ENCODE measurements around the gene LYSMD4. TPM values are rescaled to one million over a fixed set of nuclear protein-coding genes. Genes with fewer than 3 reads are reported as not detected.

Gene LYSMD4
- total and polyA plus RNA-seq, 8 donors: 7.9 to 13.2 (median 10.1) TPM

DNA sequence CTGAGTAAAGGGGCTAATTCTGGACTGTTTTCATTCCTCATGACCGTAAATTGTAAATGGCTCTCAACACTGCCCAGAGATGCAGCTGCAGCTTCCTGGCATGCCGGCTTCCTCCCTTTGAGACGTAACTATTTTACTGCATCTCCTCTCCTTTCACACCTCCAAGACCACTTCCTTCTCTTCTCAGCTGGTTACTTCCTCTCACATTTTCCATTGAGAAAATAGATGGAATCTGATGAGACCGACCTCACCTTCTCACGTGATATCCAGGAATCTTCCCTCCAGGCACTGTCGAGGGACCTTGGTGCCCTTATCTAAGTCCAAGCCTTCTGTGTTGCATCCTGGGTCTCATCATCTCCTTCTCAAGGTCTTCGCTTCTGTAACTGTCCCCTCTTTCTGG lies 12.7 kb downstream of the LYSMD4 start:
- no peaks in the 10 kb centered on the region for H3K9me3 ChIP-seq
- no peaks in the 10 kb centered on the region for H3K27me3 ChIP-seq
- intact Hi-C loops (cut with DNase I): loop anchor here in 1 of 2 donors (10.0 kb wide), 1 partner anchor 436 kb away; no protein-coding TSS in a partner anchor
- peaks cover 0 to 12% of the 10 kb centered on the region in 2 donors for H3K36me3 ChIP-seq
- peaks cover 0 to 4% of the 10 kb centered on the region in 2 donors for H3K4me1 ChIP-seq
- H3K4me3 ChIP-seq: no peak overlapping the region
- TF ChIP-seq, protein P1, sequence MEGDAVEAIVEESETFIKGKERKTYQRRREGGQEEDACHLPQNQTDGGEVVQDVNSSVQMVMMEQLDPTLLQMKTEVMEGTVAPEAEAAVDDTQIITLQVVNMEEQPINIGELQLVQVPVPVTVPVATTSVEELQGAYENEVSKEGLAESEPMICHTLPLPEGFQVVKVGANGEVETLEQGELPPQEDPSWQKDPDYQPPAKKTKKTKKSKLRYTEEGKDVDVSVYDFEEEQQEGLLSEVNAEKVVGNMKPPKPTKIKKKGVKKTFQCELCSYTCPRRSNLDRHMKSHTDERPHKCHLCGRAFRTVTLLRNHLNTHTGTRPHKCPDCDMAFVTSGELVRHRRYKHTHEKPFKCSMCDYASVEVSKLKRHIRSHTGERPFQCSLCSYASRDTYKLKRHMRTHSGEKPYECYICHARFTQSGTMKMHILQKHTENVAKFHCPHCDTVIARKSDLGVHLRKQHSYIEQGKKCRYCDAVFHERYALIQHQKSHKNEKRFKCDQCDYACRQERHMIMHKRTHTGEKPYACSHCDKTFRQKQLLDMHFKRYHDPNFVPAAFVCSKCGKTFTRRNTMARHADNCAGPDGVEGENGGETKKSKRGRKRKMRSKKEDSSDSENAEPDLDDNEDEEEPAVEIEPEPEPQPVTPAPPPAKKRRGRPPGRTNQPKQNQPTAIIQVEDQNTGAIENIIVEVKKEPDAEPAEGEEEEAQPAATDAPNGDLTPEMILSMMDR (IDR thresholded peaks at IDR 0.05): no peak
- no peak overlapping the region for H3K27ac ChIP-seq
- no peak for DNase-seq
- no peak for ATAC-seq

DNA sequence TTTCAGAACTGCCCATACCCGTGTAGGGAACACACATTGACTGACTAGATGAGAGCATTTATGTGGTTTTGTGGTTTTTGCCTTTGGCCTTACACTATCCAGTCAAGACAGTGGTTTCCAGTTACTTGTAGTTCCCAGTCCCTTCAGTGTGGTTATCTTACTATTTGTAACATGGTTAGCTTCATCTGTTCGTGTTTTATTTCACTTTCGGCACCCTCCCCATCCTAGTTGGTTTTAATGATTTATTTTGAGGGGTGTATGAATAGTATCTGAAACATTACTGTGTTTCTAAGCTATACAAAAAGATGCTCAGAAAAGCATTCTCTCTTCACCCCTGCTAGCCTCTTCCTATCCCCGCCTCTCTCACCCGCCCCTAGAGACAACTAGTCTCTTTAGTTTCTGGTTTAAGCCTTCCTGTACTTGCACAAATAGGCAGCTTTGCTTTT lies 14.1 kb downstream of the LYSMD4 start:
- no peak overlapping the region for H3K4me3 ChIP-seq
- DNase-seq (no peak), ATAC-seq (peak; percentile 22)
- no peak overlapping the region for H3K27ac ChIP-seq
- no peaks in the 10 kb centered on the region for H3K9me3 ChIP-seq
- peaks cover 0 to 19% of the 10 kb centered on the region in 2 donors for H3K36me3 ChIP-seq
- peaks cover 0 to 4% of the 10 kb centered on the region in 2 donors for H3K4me1 ChIP-seq
- no peaks in the 10 kb centered on the region for H3K27me3 ChIP-seq
- TF ChIP-seq, protein P1 (IDR thresholded peaks at IDR 0.05): no peak
- intact Hi-C loops (cut with DNase I): no loop called here

DNA sequence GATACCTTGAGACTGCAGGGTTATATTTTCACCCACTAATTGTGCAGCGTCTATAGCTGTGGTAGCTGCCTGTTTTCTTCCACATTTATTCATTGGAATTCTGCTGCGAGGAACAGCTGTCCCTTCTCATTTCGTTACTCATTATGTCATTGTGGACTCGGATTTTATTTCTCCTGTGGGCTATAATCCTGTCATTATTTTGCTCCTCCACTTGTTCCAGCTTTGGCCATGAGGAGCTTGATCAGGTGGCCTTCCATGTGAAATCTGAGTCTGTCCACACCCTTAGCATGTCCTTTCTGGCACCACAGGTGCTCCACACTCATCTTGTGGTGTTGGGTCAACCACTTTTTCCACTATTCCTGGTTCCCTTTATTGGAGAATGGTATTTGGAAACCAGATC lies 14.8 kb downstream of the LYSMD4 start:
- Histone ChIP-seq H3K4me3 (no peak overlapping the region), H3K36me3 (peaks cover 0 to 26% of the 10 kb centered on the region in 2 donors), H3K9me3 (no peaks in the 10 kb centered on the region), H3K27me3 (no peaks in the 10 kb centered on the region), H3K4me1 (peaks cover 0 to 4% of the 10 kb centered on the region in 2 donors), H3K27ac (no peak overlapping the region)
- TF ChIP-seq, protein P1 (IDR thresholded peaks at IDR 0.05): no peak
- no peak for DNase-seq
- intact Hi-C loops (cut with DNase I): no loop called here
- ATAC-seq: no peak

DNA sequence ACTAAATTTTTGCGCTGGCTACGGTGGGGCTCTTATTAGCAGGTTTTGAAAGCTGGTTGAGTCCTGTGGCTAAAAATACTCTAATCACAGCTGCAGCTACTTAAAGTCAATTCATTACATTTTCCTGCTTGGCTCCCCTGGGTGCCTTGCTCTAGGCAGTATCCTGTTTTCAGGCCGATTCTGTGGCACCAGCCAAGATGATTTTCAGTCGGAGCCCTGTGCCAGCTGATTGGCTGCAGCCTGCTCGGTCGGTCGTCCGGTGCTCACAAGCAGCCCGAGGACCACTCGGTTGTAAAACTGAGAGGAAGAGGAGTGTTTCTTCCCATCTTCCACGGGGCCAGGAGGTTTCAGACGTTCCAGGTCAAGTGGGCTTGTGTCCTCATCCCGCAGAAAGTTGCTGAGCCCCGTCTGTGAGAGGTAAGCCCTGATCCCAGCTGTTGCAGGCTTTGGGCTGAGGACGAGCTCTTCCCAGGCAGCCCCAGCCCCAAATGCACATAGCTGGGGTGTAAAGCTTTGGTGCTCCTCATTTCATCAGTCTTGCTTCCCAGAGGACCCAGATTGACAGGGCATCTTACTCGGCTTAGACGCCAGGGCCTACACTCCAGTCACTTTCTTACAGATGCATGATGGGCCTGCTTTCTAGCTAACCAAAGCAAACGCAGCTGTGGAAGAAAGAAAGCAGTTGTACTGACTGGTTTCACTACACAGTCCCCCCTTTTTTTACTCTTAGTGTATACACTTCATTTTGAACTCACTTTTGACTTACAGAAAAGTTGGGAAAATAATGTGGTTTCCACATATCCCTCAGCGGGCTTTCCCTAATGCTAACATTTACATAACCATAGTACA lies 15.9 kb downstream of the LYSMD4 start:
- Histone ChIP-seq H3K36me3 (peaks cover 0 to 36% of the 10 kb centered on the region in 2 donors), H3K9me3 (no peaks in the 10 kb centered on the region), H3K4me1 (peaks cover 0 to 4% of the 10 kb centered on the region in 2 donors), H3K27ac (peak overlapping the region in 1 of 2 donors; percentile 3), H3K4me3 (no peak overlapping the region), H3K27me3 (no peaks in the 10 kb centered on the region)
- no peak for ATAC-seq
- DNase-seq: no peak
- TF ChIP-seq, protein P1 (IDR thresholded peaks at IDR 0.05): no peak
- intact Hi-C loops (cut with DNase I): no loop called here

DNA sequence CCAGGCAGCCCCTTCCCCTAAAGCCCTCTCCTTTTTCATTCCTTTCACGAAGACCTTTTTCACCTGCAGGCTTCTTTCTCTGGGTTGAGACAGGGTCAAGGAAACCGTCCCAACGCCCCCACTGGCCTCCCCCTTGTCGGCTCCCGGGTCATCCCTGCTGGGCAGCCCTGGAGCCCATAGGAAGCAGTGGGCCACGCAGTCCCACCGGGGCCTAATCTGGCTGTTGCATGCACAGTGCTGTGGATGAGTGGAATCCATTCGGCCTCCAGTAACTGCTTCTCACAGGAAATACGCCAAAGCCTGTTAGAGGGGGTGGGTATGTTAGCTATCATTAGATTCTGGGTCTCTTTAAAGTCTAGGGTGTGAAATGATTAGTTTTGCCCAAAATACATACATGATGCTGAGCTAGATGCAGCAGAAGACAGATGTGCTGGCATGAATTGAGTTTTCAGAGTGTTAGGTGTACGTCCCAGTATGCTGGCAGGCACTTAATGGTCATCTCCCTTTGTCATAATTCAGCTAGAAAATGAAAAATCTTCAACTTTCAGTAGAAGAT lies 16.6 kb downstream of the LYSMD4 start:
- H3K9me3 ChIP-seq: no peaks in the 10 kb centered on the region
- H3K36me3 ChIP-seq: peaks cover 0 to 44% of the 10 kb centered on the region in 2 donors
- intact Hi-C loops (cut with DNase I): no loop called here
- peaks cover 0 to 4% of the 10 kb centered on the region in 2 donors for H3K4me1 ChIP-seq
- no peak for ATAC-seq
- no peak for DNase-seq
- peak overlapping the region in 1 of 2 donors; percentile 3 for H3K27ac ChIP-seq
- TF ChIP-seq, protein P1 (IDR thresholded peaks at IDR 0.05): no peak
- no peak overlapping the region for H3K4me3 ChIP-seq
- no peaks in the 10 kb centered on the region for H3K27me3 ChIP-seq
